GM23338 (cell line): ENCODE data around the gene OTUD6A. TPM values are rescaled to one million over a fixed set of nuclear protein-coding genes. Genes with fewer than 3 reads are reported as not detected.

Experiments
- ETS1 ChIP-seq: IDR thresholded peaks from 2 replicates; pipeline ENCODE4 v1.6.1; 2016; ENCODE audit warnings: antibody characterized with exemption
- EZH2 ChIP-seq: fragments of 200-600 bp; sonication (generic); IDR thresholded peaks from one replicate; pipeline ENCODE4 v1.8.0; 2017; ENCODE audit warnings: antibody characterized with exemption, mild to moderate bottlenecking, low read depth; ENCODE audit not compliant: unreplicated experiment
- JUNB ChIP-seq: IDR thresholded peaks from one replicate; pipeline ENCODE4 v1.6.1; 2016; ENCODE audit warnings: antibody characterized with exemption; ENCODE audit not compliant: unreplicated experiment
- REST ChIP-seq: IDR thresholded peaks from one replicate; pipeline ENCODE4 v1.6.1; 2018; ENCODE audit warnings: antibody characterized with exemption; ENCODE audit not compliant: unreplicated experiment
- ZNF114 ChIP-seq: fragments of 250-450 bp; sonication (Bioruptor Pico); IDR thresholded peaks from 2 replicates; pipeline ENCODE4 v1.5.0; 2020; ENCODE audit warnings: mild to moderate bottlenecking, moderate library complexity
- ZNF331 ChIP-seq: fragments of 250-450 bp; sonication (Bioruptor Pico); IDR thresholded peaks from 2 replicates; pipeline ENCODE4 v1.5.0; 2020; ENCODE audit warnings: low read depth, mild to moderate bottlenecking, moderate library complexity
- ZNF462 ChIP-seq: fragments of 250-450 bp; sonication (Bioruptor Pico); IDR thresholded peaks from 2 replicates; pipeline ENCODE4 v1.5.0; 2020; ENCODE audit warnings: mild to moderate bottlenecking, moderate library complexity
- polyA plus RNA-seq: library from polyadenylated mRNA; unstranded; fragments of >200 nt; fragmentation: Nextera tagmentation; extraction: Ambion mirVana; gene quantifications from 2 replicates; pipeline ENCODE4 v1.2.1, GENCODE V29; 2016
- total RNA-seq: library from RNA; depleted of rRNA; stranded (reverse); fragments of >200 nt; shearing (Covaris generic); gene quantifications from 2 replicates; pipeline ENCODE4 v1.2.3, GENCODE V29; 2014

OTUD6A gene
- total and polyA plus RNA-seq, 2 experiments from 2014 or later: 0.17 TPM; not detected in 1

- TF ChIP-seq ZNF462 (CRISPR knock-in tag) (no peak), ZNF114 (CRISPR knock-in tag) (no peak), ETS1 (no peak), ZNF331 (CRISPR knock-in tag) (no peak), EZH2 (no peak), JUNB (no peak), REST (no peak)
These were observed 22.5 kb downstream of the OTUD6A start (continued) for GRCh38 chrX:70084592-70085240.
